IMR-90 (cell line): Measurements from ENCODE around the gene ACTRT2. TPM values are rescaled to one million over a fixed set of nuclear protein-coding genes. Genes with fewer than 3 reads are reported as not detected.

Experiments
- ATAC-seq: fragments of 200-7000 bp; cut with Tn5 transposase; 2 replicates; pipeline ENCODE4 v1.9.1; 2020; ENCODE audit warnings: low read depth, mild to moderate bottlenecking, moderate library complexity
- BruUV-seq: library from RNA; stranded (reverse); fragments of 400-500 nt; replicated peaks from 2 replicates; lab custom pipeline; 2021; lab: Mats Ljungman, UMichigan
- CTCF ChIA-PET: fragments of 300-600 bp; formaldehyde crosslinking; extraction: SDS; loops from one replicate; lab custom pipeline; 2021; ENCODE audit warnings: antibody characterized with exemption; lab: Yijun Ruan, JAX
- POLR2A ChIA-PET: fragments of 300-600 bp; sonication (Branson Sonifier 250); formaldehyde crosslinking; loops from one replicate; lab custom pipeline; 2022; ENCODE audit warnings: antibody characterized with exemption; ENCODE audit not compliant: unreplicated experiment; lab: Charles Lee
- DNase-seq: peaks from one replicate; pipeline ENCODE4 v3.0.0; 2013
- H2AFZ ChIP-seq: replicated peaks from 2 replicates; pipeline ENCODE3; 2013; ENCODE audit warnings: low read length, mild to moderate bottlenecking; ENCODE audit not compliant: poor library complexity
- H2AK5ac ChIP-seq: 2 replicates; pipeline ENCODE4 v1.6.1; 2013; ENCODE audit warnings: low read depth, low read length, inconsistent platforms
- H2AK9ac ChIP-seq: replicated peaks from 2 replicates; pipeline ENCODE3; 2013; ENCODE audit warnings: mild to moderate bottlenecking, low read depth, low read length, moderate library complexity; ENCODE audit not compliant: poor library complexity
- H2BK120ac ChIP-seq: 2 replicates; pipeline ENCODE4 v1.6.1; 2013; ENCODE audit warnings: low read depth, low read length, inconsistent platforms
- H2BK15ac ChIP-seq: 3 replicates; pipeline ENCODE4 v1.6.1; 2013; ENCODE audit warnings: low read depth, low read length, inconsistent platforms
- H2BK20ac ChIP-seq: 2 replicates; pipeline ENCODE4 v1.6.1; 2013; ENCODE audit warnings: low read depth, mild to moderate bottlenecking, inconsistent platforms, low read length, moderate library complexity
- H2BK5ac ChIP-seq: 2 replicates; pipeline ENCODE4 v1.6.1; 2013; ENCODE audit warnings: mild to moderate bottlenecking, low read depth, low read length, inconsistent platforms; ENCODE audit not compliant: poor library complexity, severe bottlenecking
- H3K14ac ChIP-seq: replicated peaks from 2 replicates; pipeline ENCODE4 v1.6.1; 2013; ENCODE audit warnings: low read depth, low read length, inconsistent platforms
- H3K18ac ChIP-seq: 2 replicates; pipeline ENCODE4 v1.6.1; 2013; ENCODE audit warnings: low read depth, low read length, control low read depth
- H3K23ac ChIP-seq: 2 replicates; pipeline ENCODE4 v1.6.1; 2013; ENCODE audit warnings: low read depth, low read length, inconsistent platforms
- H3K27ac ChIP-seq: 2 replicates; pipeline ENCODE4 v1.5.1; 2013; ENCODE audit warnings: mild to moderate bottlenecking, control low read depth, low read length; ENCODE audit not compliant: insufficient read depth
- H3K27me3 ChIP-seq: 2 replicates; pipeline ENCODE4 v1.6.1; 2013; ENCODE audit warnings: low read length; ENCODE audit not compliant: control insufficient read depth, insufficient read depth
- H3K36me3 ChIP-seq: 2 replicates; pipeline ENCODE4 v1.6.1; 2013; ENCODE audit warnings: low read length, mixed read lengths; ENCODE audit not compliant: control insufficient read depth, insufficient read depth
- H3K4ac ChIP-seq: 2 replicates; pipeline ENCODE4 v1.6.1; 2013; ENCODE audit warnings: low read depth, low read length, inconsistent platforms
- H3K4me1 ChIP-seq: 2 replicates; pipeline ENCODE4 v1.6.1; 2013; ENCODE audit warnings: low read length, mixed read lengths; ENCODE audit not compliant: control insufficient read depth, insufficient read depth
- H3K4me2 ChIP-seq: 2 replicates; pipeline ENCODE4 v1.6.1; 2013; ENCODE audit warnings: low read depth, mild to moderate bottlenecking, control low read depth, low read length, moderate library complexity
- H3K4me3 ChIP-seq: 2 replicates; pipeline ENCODE4 v1.5.1; 2013; ENCODE audit warnings: low read depth, mild to moderate bottlenecking, control low read depth, low read length, moderate library complexity; ENCODE audit not compliant: insufficient read depth
- H3K56ac ChIP-seq: 2 replicates; pipeline ENCODE4 v1.6.1; 2013; ENCODE audit warnings: low read length, inconsistent platforms; ENCODE audit not compliant: insufficient read depth; ENCODE audit errors: extremely low read depth
- H3K79me1 ChIP-seq, 2 experiments: 2 replicates each; pipeline ENCODE4 v1.6.1; 2013; ENCODE audit warnings: low read length in 2 of 2, inconsistent platforms in 1 of 2, low read depth in 1 of 2
- H3K9ac ChIP-seq: 2 replicates; pipeline ENCODE4 v1.6.1; 2013; ENCODE audit warnings: low read depth, low read length, control low read depth
- H3K9me1 ChIP-seq: 2 replicates; pipeline ENCODE4 v1.6.1; 2013; ENCODE audit warnings: low read length, inconsistent platforms; ENCODE audit not compliant: insufficient read depth
- H3K9me3 ChIP-seq: 2 replicates; pipeline ENCODE4 v1.6.1; 2013; ENCODE audit warnings: low read length; ENCODE audit not compliant: control insufficient read depth, insufficient read depth
- H4K20me1 ChIP-seq: 2 replicates; pipeline ENCODE4 v1.6.1; 2013; ENCODE audit warnings: low read length, inconsistent platforms; ENCODE audit not compliant: insufficient read depth
- H4K5ac ChIP-seq: 2 replicates; pipeline ENCODE4 v1.6.1; 2013; ENCODE audit warnings: mild to moderate bottlenecking, low read depth, low read length, control low read depth
- H4K8ac ChIP-seq, 2 experiments: 2 replicates each; pipeline ENCODE4 v1.6.1; 2013; ENCODE audit warnings: low read depth in 2 of 2, low read length in 2 of 2, control low read depth in 1 of 2, inconsistent platforms in 1 of 2
- H4K91ac ChIP-seq: 2 replicates; pipeline ENCODE4 v1.6.1; 2013; ENCODE audit warnings: low read depth, low read length, inconsistent platforms; ENCODE audit not compliant: insufficient read depth
- CEBPB ChIP-seq: IDR thresholded peaks from 2 replicates; pipeline ENCODE4 v1.6.1; 2012; ENCODE audit warnings: low read depth, low read length, improper control_type of control experiment
- CHD1 ChIP-seq: IDR thresholded peaks from 2 replicates; pipeline ENCODE4 v1.6.1; 2012; ENCODE audit warnings: low read depth, low read length, improper control_type of control experiment
- MAFK ChIP-seq: IDR thresholded peaks from 2 replicates; pipeline ENCODE4 v1.6.1; 2012; ENCODE audit warnings: low read depth, low read length, improper control_type of control experiment
- MAZ ChIP-seq: IDR thresholded peaks from 2 replicates; pipeline ENCODE4 v1.6.1; 2012; ENCODE audit warnings: low read depth, mild to moderate bottlenecking, low read length, improper control_type of control experiment, moderate library complexity, borderline replicate concordance
- MXI1 ChIP-seq: IDR thresholded peaks from 2 replicates; pipeline ENCODE4 v1.6.1; 2012; ENCODE audit warnings: low read depth, mild to moderate bottlenecking, low read length, moderate library complexity, borderline replicate concordance
- NFE2L2 ChIP-seq: fragments of 150-350 bp; IDR thresholded peaks from 2 replicates; pipeline ENCODE4 v1.6.1; 2016; ENCODE audit warnings: low read depth, mild to moderate bottlenecking, low read length
- POLR2A ChIP-seq: IDR thresholded peaks from 2 replicates; pipeline ENCODE4 v1.6.1; 2012; ENCODE audit warnings: mild to moderate bottlenecking, low read depth, low read length
- RCOR1 ChIP-seq: IDR thresholded peaks from 2 replicates; pipeline ENCODE4 v1.6.1; 2012; ENCODE audit warnings: mild to moderate bottlenecking, low read length, improper control_type of control experiment; ENCODE audit not compliant: insufficient replicate concordance
- RFX5 ChIP-seq: IDR thresholded peaks from 2 replicates; pipeline ENCODE4 v1.8.0; 2012; ENCODE audit warnings: low read depth, mild to moderate bottlenecking, low read length, moderate library complexity
- SMC3 ChIP-seq: fragments of 150-350 bp; IDR thresholded peaks from 2 replicates; pipeline ENCODE4 v1.6.1; 2016; ENCODE audit warnings: low read depth, mild to moderate bottlenecking, antibody characterized with exemption, low read length, moderate library complexity
- WGBS, 2 experiments: methylation state at CpG; one replicate each; pipeline versions ENCODE4 v1.1.5 to v1.1.7; 2013; ENCODE audit warnings: missing lambda C conversion rate in 2 of 2; ENCODE audit not compliant: insufficient read length in 1 of 2; ENCODE audit errors: extremely low coverage in 2 of 2; 5-methylcytosine and 5-hydroxymethylcytosine counted together
- dilution Hi-C: fragments of 300-500 bp; cut with HindIII; formaldehyde crosslinking; loops from one replicate; pipeline ENCODE4 v1.14.3; 2018; ENCODE audit warnings: low sequenced_read_pairs; ENCODE audit not compliant: unreplicated experiment
- in situ Hi-C: fragments of 300-500 bp; cut with MboI; formaldehyde crosslinking; loops from 3 replicates; pipeline ENCODE4 v1.14.3; 2019; ENCODE audit warnings: low sequenced_read_pairs, inconsistent platforms, mixed read lengths
- intact Hi-C: fragments of 100-400 bp; cut with micrococcal nuclease; formaldehyde crosslinking; loops from 2 replicates; pipeline ENCODE4 v1.10.0; 2022
- polyA plus RNA-seq, 3 experiments: library from polyadenylated mRNA; depleted of rRNA; stranded (reverse); fragments of >200 nt; gene quantifications; 2 replicates each; pipeline ENCODE4 v1.2.3, GENCODE V29; 2012; ENCODE audit warnings: low replicate concordance in 1 of 3
- total RNA-seq: library from RNA; depleted of rRNA; stranded (reverse); fragments of >200 nt; gene quantifications from 2 replicates; pipeline ENCODE4 v1.2.3, GENCODE V29; 2012
- TF ChIP-seq, protein P1 (sequence below): conservative IDR thresholded peaks from 2 replicates; pipeline ENCODE4 v1.5.1; 2012; ENCODE audit warnings: mild to moderate bottlenecking, low read depth, low read length, improper control_type of control experiment
- TF ChIP-seq, protein P2 (sequence below): fragments of 150-350 bp; IDR thresholded peaks from 2 replicates; pipeline ENCODE4 v1.6.1; 2017; ENCODE audit warnings: mild to moderate bottlenecking, antibody characterized with exemption, low read length, low read depth

ACTRT2 gene
- total and polyA plus RNA-seq, 2 of the 4 experiments (the other 2 are of a cell fraction): not detected

DNA sequence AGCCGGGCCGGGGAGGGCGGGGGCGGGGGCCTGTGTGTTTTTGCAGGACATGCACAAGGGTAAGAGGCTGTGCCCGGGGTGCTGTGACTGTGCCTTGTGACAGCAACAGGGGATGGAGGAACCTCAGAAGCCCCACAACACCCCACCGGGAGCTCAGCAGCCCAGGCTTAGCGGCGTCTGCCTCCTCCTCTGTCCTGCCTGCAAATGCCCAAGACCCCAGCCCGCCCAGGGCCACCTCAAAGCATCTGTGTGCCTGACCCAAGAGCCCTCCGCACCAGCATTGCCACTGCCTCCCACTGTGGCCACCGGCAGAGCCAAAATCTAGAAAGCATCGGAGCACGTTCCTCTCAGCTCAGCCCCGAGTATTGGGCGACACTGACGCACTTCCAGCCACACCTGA is 2.7 kb upstream of the ACTRT2 start:
- 75% methylated on average over 4 of the region's 16 CpGs; no CpG with 5 or more reads in 1 of the 2 experiments for WGBS, 2 experiments
- Histone ChIP-seq H4K8ac (no peak overlapping the region), H2BK120ac (no peak overlapping the region), H3K9me1 (no peaks in the 10 kb centered on the region), H4K5ac (no peak overlapping the region), H3K23ac (no peak overlapping the region), H3K27ac (no peak overlapping the region), H2AK9ac (no peak overlapping the region), H3K27me3 (no peaks in the 10 kb centered on the region), H3K36me3 (no peaks in the 10 kb centered on the region), H2BK20ac (no peak overlapping the region), H4K20me1 (no peaks in the 10 kb centered on the region), H3K4ac (no peak overlapping the region), H3K4me1 (no peaks in the 10 kb centered on the region), H4K91ac (no peak overlapping the region), H3K4me2 (no peak overlapping the region), H2AK5ac (no peak overlapping the region), H2BK15ac (no peak overlapping the region), H3K4me3 (no peak overlapping the region), H3K9me3 (peaks cover 60% of the 10 kb centered on the region), H3K9ac (no peak overlapping the region), H3K79me1 (no peaks in the 10 kb centered on the region), H2BK5ac (no peak overlapping the region), H3K56ac (no peak overlapping the region), H2AFZ (no peak overlapping the region), H3K18ac (no peak overlapping the region), H3K14ac (no peak overlapping the region)
- ATAC-seq: no peak
- in situ Hi-C loops: no loop called here
- ChIA-PET CTCF (no interaction called here), POLR2A (no interaction called here)
- no TSS peak for BruUV-seq
- dilution Hi-C loops: no loop called here
- intact Hi-C loops: no loop called here
- TF ChIP-seq, protein P1, sequence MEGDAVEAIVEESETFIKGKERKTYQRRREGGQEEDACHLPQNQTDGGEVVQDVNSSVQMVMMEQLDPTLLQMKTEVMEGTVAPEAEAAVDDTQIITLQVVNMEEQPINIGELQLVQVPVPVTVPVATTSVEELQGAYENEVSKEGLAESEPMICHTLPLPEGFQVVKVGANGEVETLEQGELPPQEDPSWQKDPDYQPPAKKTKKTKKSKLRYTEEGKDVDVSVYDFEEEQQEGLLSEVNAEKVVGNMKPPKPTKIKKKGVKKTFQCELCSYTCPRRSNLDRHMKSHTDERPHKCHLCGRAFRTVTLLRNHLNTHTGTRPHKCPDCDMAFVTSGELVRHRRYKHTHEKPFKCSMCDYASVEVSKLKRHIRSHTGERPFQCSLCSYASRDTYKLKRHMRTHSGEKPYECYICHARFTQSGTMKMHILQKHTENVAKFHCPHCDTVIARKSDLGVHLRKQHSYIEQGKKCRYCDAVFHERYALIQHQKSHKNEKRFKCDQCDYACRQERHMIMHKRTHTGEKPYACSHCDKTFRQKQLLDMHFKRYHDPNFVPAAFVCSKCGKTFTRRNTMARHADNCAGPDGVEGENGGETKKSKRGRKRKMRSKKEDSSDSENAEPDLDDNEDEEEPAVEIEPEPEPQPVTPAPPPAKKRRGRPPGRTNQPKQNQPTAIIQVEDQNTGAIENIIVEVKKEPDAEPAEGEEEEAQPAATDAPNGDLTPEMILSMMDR: no peak
- TF ChIP-seq RCOR1 (no peak), MAFK (no peak), POLR2A (no peak), CEBPB (no peak), SMC3 (no peak), MAZ (no peak), MXI1 (no peak), RFX5 (no peak), CHD1 (no peak), NFE2L2 (no peak)
- TF ChIP-seq, protein P2, sequence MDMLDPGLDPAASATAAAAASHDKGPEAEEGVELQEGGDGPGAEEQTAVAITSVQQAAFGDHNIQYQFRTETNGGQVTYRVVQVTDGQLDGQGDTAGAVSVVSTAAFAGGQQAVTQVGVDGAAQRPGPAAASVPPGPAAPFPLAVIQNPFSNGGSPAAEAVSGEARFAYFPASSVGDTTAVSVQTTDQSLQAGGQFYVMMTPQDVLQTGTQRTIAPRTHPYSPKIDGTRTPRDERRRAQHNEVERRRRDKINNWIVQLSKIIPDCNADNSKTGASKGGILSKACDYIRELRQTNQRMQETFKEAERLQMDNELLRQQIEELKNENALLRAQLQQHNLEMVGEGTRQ: no peak
- DNase-seq: no peak
